ENCODE data around the gene SLC17A7. TPM values are rescaled to one million over a fixed set of nuclear protein-coding genes. Genes with fewer than 3 reads are reported as not detected.
A peak's percentile ranks its signal among the peaks of the same experiment; 100 is the strongest.

Gene SLC17A7
- total and polyA plus RNA-seq, 2 of the 8 experiments (the other 6 are each of a cell fraction or from before 2014, with no cell fraction given), result 2.7 to 3.0 TPM

DNA sequence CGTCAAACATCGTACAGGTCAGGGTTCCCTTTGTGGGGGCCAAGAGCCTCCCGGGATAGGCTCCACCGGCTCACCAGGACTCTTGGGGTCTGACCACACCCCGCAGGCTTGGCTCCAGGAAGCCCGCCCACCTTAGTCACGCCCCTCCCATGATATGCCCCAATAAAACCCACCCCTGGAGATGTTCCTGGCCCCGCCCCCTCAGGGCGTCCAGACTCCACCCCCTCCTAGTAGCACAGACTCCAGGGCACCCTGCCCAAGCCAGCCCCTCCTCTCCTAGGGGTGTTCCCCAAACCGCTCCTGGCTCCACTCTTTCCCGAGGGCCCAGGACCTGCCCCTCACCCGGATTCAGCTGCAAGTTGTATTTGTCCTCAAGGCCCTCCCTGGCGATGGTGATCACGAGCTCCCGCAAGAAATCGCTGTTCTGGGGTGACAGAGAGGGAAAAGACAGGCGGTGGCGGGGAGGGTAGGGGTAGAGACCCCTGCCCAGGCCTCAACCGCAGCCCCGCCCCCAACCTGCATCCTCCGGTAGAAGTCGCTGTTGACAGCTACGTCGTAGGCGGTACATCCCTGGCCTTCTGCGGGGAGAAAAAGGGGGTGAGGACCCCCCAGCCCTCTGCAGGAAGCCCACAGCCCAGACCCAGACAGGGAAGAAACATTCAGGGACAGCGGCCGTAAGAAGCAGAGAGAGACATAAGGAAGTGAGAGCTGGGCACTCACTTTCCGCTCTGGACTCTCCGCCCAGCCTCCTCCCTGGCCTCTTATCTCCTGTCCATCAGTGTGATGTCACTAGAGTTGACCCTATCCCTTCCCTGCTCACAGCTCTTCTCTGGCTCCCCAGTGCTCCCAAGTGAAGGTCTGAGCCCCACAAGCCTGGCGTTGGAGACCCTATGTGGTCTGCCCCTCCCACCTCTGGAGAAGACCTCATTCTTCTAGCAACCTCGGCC is 6.4 kb upstream of the SLC17A7 start:
- Histone ChIP-seq H3K18ac (ENCODE audit: extremely low read depth, low read length) (no peak overlapping the region), H3K79me1 (ENCODE audit: low read depth, low read length) (peaks cover 2% of the 10 kb centered on the region), H3K9ac (replicated peaks in 1 of 4; ENCODE audit: extremely low read depth in 1 of 4, low read depth in 3 of 4, low read length in 3 of 4) (peak overlapping the region in 1 of 4 experiments; percentile 4; a peak in 2 of 7 replicates), H2BK5ac (ENCODE audit: low read depth, low read length) (0 out of 2 replicates have a peak overlapping the region, but pooled peaks have one; percentile 35), H3K23ac (ENCODE audit: insufficient read length) (no peak overlapping the region), H2AK5ac (ENCODE audit: low read depth, low read length) (no peak overlapping the region), H4K5ac (ENCODE audit: insufficient read length, low read depth, low read length) (no peak overlapping the region), H3K56ac (replicated peaks; ENCODE audit: insufficient read length, low read depth, low read length) (no peak overlapping the region), H3K4me2 (ENCODE audit: insufficient read depth in 1 of 2, low read depth in 2 of 2, low read length in 2 of 2) (peak overlapping the region in 1 of 2 experiments; percentile 24; a peak in 2 of 4 replicates), H2BK20ac (ENCODE audit: low read length) (no peak overlapping the region), H3K36me3 (ENCODE audit: control insufficient read depth in 2 of 4, insufficient read depth in 4 of 4, low read length in 3 of 4) (peaks cover 11 to 17% (median 12%) of the 10 kb centered on the region in 4 experiments; a peak in 6 of 8 replicates), H2BK120ac (replicated peaks; ENCODE audit: low read depth, low read length) (no peak overlapping the region), H4K91ac (replicated peaks; ENCODE audit: insufficient read length, low read length) (no peak overlapping the region), H3K79me2 (ENCODE audit: control insufficient read depth in 1 of 2, insufficient read depth in 2 of 2, low read length in 2 of 2) (peaks cover 0 to 14% of the 10 kb centered on the region in 2 experiments; a peak in 2 of 4 replicates), H3K4ac (replicated peaks; ENCODE audit: insufficient read length, low read depth, low read length) (no peak overlapping the region), H2AFZ (ENCODE audit: low read length) (no peak overlapping the region), H4K20me1 (replicated peaks in 1 of 2; ENCODE audit: control insufficient read depth in 1 of 2, insufficient read depth in 2 of 2, low read length in 2 of 2) (peaks cover 9 to 15% of the 10 kb centered on the region in 2 experiments), H4K8ac (ENCODE audit: extremely low read depth, insufficient read depth, low read length) (peak overlapping the region; percentile 38), H3K23me2 (ENCODE audit: low read depth, low read length) (peaks cover 5% of the 10 kb centered on the region), H2BK12ac (ENCODE audit: low read depth, low read length) (no peak overlapping the region), H3K4me1 (replicated peaks in 1 of 4; ENCODE audit: control insufficient read depth in 3 of 4, insufficient read depth in 4 of 4, low read length in 3 of 4) (peaks cover 0 to 14% (median 10%) of the 10 kb centered on the region in 4 experiments; a peak in 6 of 7 replicates), H3K9me3 (ENCODE audit: insufficient read depth in 2 of 2, low read depth in 1 of 2, low read length in 1 of 2) (no peaks in the 10 kb centered on the region), H2BK15ac (ENCODE audit: low read length) (no peak overlapping the region), H3K4me3 (ENCODE audit: extremely low read depth in 1 of 4, insufficient read depth in 2 of 4, low read depth in 3 of 4, low read length in 4 of 4) (no peak overlapping the region), H3K27me3 (replicated peaks in 1 of 4; ENCODE audit: control insufficient read depth in 3 of 4, extremely low read depth in 1 of 4, insufficient read depth in 3 of 4, low read length in 3 of 4) (no peaks in the 10 kb centered on the region), H3K27ac (ENCODE audit: low read depth, low read length) (no peak overlapping the region), H3K14ac (ENCODE audit: insufficient read length) (no peak overlapping the region)
- CTCF ChIA-PET (ENCODE audit: partially characterized antibody), result interaction anchor here (0.6 to 7.9 kb wide), 12 partner anchors 18 to 569 kb away, joined by 3 to 88 read pairs (median 3); no protein-coding TSS in a partner anchor
- FAIRE-seq (no peak), DNase-seq (ENCODE audit: low read depth in 1 of 2, low spot score in 2 of 2) (peak; percentile 75 to 92)
- TF ChIP-seq SP1 (IDR thresholded peaks at IDR 0.05; ENCODE audit: low read depth, low read length) (peak; percentile 48; the same call in 1 of the 2 replicates), SAP30 (IDR thresholded peaks at IDR 0.05; ENCODE audit: insufficient read depth, insufficient replicate concordance, low read length) (no peak)
- WGBS, 2 experiments (ENCODE audit: extremely low coverage in 1 of 2, insufficient coverage in 1 of 2, insufficient read length in 1 of 2, insufficient replicate concordance in 2 of 2, low coverage in 1 of 2, low lambda C conversion rate in 2 of 2, missing lambda C conversion rate in 1 of 2), result 81% methylated on average over 28 of the region's 32 CpGs; no CpG with 5 or more reads in 1 of the 2 experiments
- POLR2A ChIA-PET (ENCODE audit: partially characterized antibody), result interaction anchor here (0.6 to 2.3 kb wide), 14 partner anchors 11 to 237 kb away, joined by 3 to 11 read pairs (median 4); partner anchors contain the start of genes FLT3LG and RPS11
